SK-N-SH (cell line): ENCODE measurements around the gene CYP4B1. TPM values are rescaled to one million over a fixed set of nuclear protein-coding genes. Genes with fewer than 3 reads are reported as not detected.

Experiments used
- CTCF ChIA-PET: fragments of 300-600, 350-600 bp; formaldehyde crosslinking; extraction: SDS; loops from one replicate; lab custom pipeline; 2021; lab: Yijun Ruan, JAX
- POLR2A ChIA-PET: fragments of 350-600 bp; sonication (Branson Sonifier 250); formaldehyde crosslinking; extraction: SDS; loops from one replicate; lab custom pipeline; 2020; ENCODE audit warnings: antibody characterized with exemption, inconsistent platforms; lab: Yijun Ruan, JAX
- DNase-seq: peaks from one replicate; pipeline ENCODE4 v3.0.0; 2012
- H2AFZ ChIP-seq: fragments of 200-600 bp; sonication (generic); 2 replicates; pipeline ENCODE4 v1.8.1; 2016; ENCODE audit warnings: antibody characterized with exemption, mild to moderate bottlenecking, low read depth
- H3F3A ChIP-seq: fragments of 200-600 bp; sonication (generic); replicated peaks from 2 replicates; pipeline ENCODE3; 2016; ENCODE audit warnings: antibody characterized with exemption, mild to moderate bottlenecking; ENCODE audit not compliant: insufficient read depth
- H3K27ac ChIP-seq, 2 experiments: fragments of 200-500 bp in 1 of 2; fragments of 200-600 bp in 1 of 2; sonication (Bioruptor generic) in 1 of 2; sonication (generic), shearing (Covaris generic) in 1 of 2; 2 replicates each; pipeline versions ENCODE4 v1.5.1 to v1.6.1; 2014 to 2016; ENCODE audit warnings: low read depth in 2 of 2, inconsistent platforms in 1 of 2, low read length in 1 of 2, mild to moderate bottlenecking in 1 of 2, mixed read lengths in 1 of 2
- H3K27me3 ChIP-seq: fragments of 200-600 bp; sonication (generic), shearing (Covaris generic); 2 replicates; pipeline ENCODE4 v1.6.1; 2016; ENCODE audit warnings: mixed run types; ENCODE audit not compliant: insufficient read depth
- H3K36me3 ChIP-seq, 2 experiments: fragments of 200-500 bp in 1 of 2; fragments of 200-600 bp in 1 of 2; sonication (Bioruptor generic) in 1 of 2; sonication (generic) in 1 of 2; replicated peaks in 1 of 2; 2 replicates each; pipeline versions ENCODE3 to v1.5.1; 2014 to 2016; ENCODE audit warnings: low read length in 1 of 2, mild to moderate bottlenecking in 1 of 2; ENCODE audit not compliant: insufficient read depth in 2 of 2, control insufficient read depth in 1 of 2
- H3K4me1 ChIP-seq, 2 experiments: fragments of 200-500 bp in 1 of 2; fragments of 200-600 bp in 1 of 2; sonication (Bioruptor generic) in 1 of 2; sonication (generic), shearing (Covaris generic) in 1 of 2; 2 replicates each; pipeline versions ENCODE4 v1.5.1 to v1.6.1; 2014 to 2016; ENCODE audit warnings: low read depth in 1 of 2, low read length in 1 of 2, mixed run types in 1 of 2; ENCODE audit not compliant: insufficient read depth in 2 of 2, control insufficient read depth in 1 of 2
- H3K4me2 ChIP-seq: fragments of 200-600 bp; sonication (generic), shearing (Covaris generic); 2 replicates; pipeline ENCODE4 v1.6.1; 2017; ENCODE audit warnings: mixed run types
- H3K4me3 ChIP-seq, 2 experiments: fragments of 200-500 bp in 1 of 2; fragments of 200-600 bp in 1 of 2; sonication (Bioruptor generic) in 1 of 2; sonication (generic), shearing (Covaris generic) in 1 of 2; 2 replicates each; pipeline versions ENCODE4 v1.5.1 to v1.8.1; 2014 to 2016; ENCODE audit warnings: low read depth in 2 of 2, inconsistent platforms in 1 of 2, low read length in 1 of 2, mild to moderate bottlenecking in 1 of 2, mixed read lengths in 1 of 2, moderate library complexity in 1 of 2
- H3K79me2 ChIP-seq: fragments of 200-600 bp; sonication (generic); 2 replicates; pipeline ENCODE4 v1.8.1; 2017; ENCODE audit warnings: mild to moderate bottlenecking; ENCODE audit not compliant: insufficient read depth
- H3K9ac ChIP-seq: fragments of 200-600 bp; sonication (generic); 2 replicates; pipeline ENCODE4 v1.6.1; 2017; ENCODE audit warnings: mixed run types
- H3K9me2 ChIP-seq: fragments of 200-600 bp; sonication (generic); 2 replicates; pipeline ENCODE4 v1.6.1; 2017; ENCODE audit warnings: mixed run types
- H3K9me3 ChIP-seq: fragments of 200-600 bp; sonication (generic); 2 replicates; pipeline ENCODE4 v1.6.1; 2017; ENCODE audit warnings: mixed run types, mild to moderate bottlenecking, moderate library complexity
- H4K20me1 ChIP-seq: fragments of 200-600 bp; sonication (generic); 2 replicates; pipeline ENCODE4 v1.6.1; 2017; ENCODE audit warnings: mild to moderate bottlenecking, mixed run types; ENCODE audit not compliant: insufficient read depth
- EP300 ChIP-seq, 2 experiments: IDR thresholded peaks; 2 replicates each; pipeline versions ENCODE4 v1.4.0 to v1.6.1; 2012; ENCODE audit warnings: borderline replicate concordance in 1 of 2, low read depth in 1 of 2, low read length in 1 of 2
- EZH2phosphoT487 ChIP-seq: fragments of 200-600 bp; sonication (generic); IDR thresholded peaks from 2 replicates; pipeline ENCODE4 v1.6.1; 2017; ENCODE audit warnings: low read depth, mixed run types, mild to moderate bottlenecking, antibody characterized with exemption, moderate library complexity, borderline replicate concordance
- FOSL2 ChIP-seq: IDR thresholded peaks from 2 replicates; pipeline ENCODE4 v1.4.0; 2012; ENCODE audit warnings: low read depth, mild to moderate bottlenecking, moderate library complexity, borderline replicate concordance
- FOXJ3 ChIP-seq: sonication (generic); formaldehyde crosslinking; IDR thresholded peaks from 2 replicates; pipeline ENCODE4 v1.5.1; 2020; ENCODE audit warnings: mild to moderate bottlenecking, missing genetic modification reagents
- FOXM1 ChIP-seq: IDR thresholded peaks from 2 replicates; pipeline ENCODE4 v1.4.0; 2012; ENCODE audit warnings: low read depth, mild to moderate bottlenecking
- JUND ChIP-seq: IDR thresholded peaks from 2 replicates; pipeline ENCODE4 v1.4.0; 2012
- MEF2A ChIP-seq: IDR thresholded peaks from 2 replicates; pipeline ENCODE4 v1.4.0; 2012; ENCODE audit warnings: low read depth, borderline replicate concordance
- POLR2AphosphoS5 ChIP-seq: IDR thresholded peaks from 2 replicates; pipeline ENCODE4 v1.6.1; 2012; ENCODE audit warnings: low read depth, low read length
- RFX5 ChIP-seq: IDR thresholded peaks from 2 replicates; pipeline ENCODE4 v1.6.1; 2012; ENCODE audit warnings: mild to moderate bottlenecking, improper control_type of control experiment, low read length
- RXRA ChIP-seq: IDR thresholded peaks from 2 replicates; pipeline ENCODE4 v1.4.0; 2012; ENCODE audit warnings: low read depth, mild to moderate bottlenecking, borderline replicate concordance
- SMC3 ChIP-seq: IDR thresholded peaks from 2 replicates; pipeline ENCODE4 v1.6.1; 2012; ENCODE audit warnings: low read depth, low read length, improper control_type of control experiment
- TCF12 ChIP-seq: IDR thresholded peaks from 2 replicates; pipeline ENCODE4 v1.4.0; 2012
- YY1 ChIP-seq: IDR thresholded peaks from 2 replicates; pipeline ENCODE4 v1.4.0; 2012; ENCODE audit warnings: low read depth, mild to moderate bottlenecking
- WGBS: methylation state at CpG from one replicate; pipeline ENCODE4 v1.1.6; 2017; ENCODE audit warnings: low lambda C conversion rate; 5-methylcytosine and 5-hydroxymethylcytosine counted together
- polyA plus RNA-seq, 3 experiments: library from polyadenylated mRNA; depleted of rRNA; stranded (reverse); fragments of >200 nt; gene quantifications; 2 replicates each; pipeline ENCODE4 v1.2.3, GENCODE V29; 2012
- TF ChIP-seq, protein P1 (sequence below): fragments of 150-350 bp; IDR thresholded peaks from 2 replicates; pipeline ENCODE4 v1.6.1; 2016; ENCODE audit warnings: mild to moderate bottlenecking, low read depth, low read length
- TF ChIP-seq, protein P2 (sequence below): fragments of 150-350 bp; IDR thresholded peaks from 2 replicates; pipeline ENCODE4 v1.6.1; 2017; ENCODE audit warnings: antibody characterized with exemption, low read length, low read depth, borderline replicate concordance

Gene CYP4B1
- polyA plus RNA-seq, 1 of the 3 experiments (the other 2 are of a cell fraction), result not detected

DNA sequence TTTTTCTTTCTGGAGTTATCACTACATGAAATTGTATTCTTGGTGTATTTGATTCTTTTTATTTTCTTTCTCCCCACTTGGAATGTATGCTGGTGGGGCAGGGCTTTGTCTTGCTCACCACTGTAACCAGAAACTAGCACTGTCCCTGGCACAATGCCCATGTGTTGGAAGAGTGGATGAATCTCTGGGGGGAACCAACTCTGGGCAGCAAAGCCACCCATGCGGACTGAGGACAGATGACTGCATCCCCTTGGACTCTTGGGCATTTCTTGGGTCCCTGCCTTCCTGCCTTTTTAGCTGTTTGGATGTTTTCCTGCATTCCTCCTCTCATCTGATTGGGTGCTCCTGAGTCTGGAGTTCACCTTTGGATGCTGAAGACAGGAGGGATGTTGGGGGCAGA is 6.1 kb downstream of the CYP4B1 start:
- no peaks in the 10 kb centered on the region for H3K9me3 ChIP-seq
- no peak overlapping the region for H3K27ac ChIP-seq
- CTCF ChIA-PET, result no interaction called here
- no peak overlapping the region for H3K4me3 ChIP-seq
- 20% methylated on average over 1 of the region's 1 CpG for WGBS
- H3K79me2 ChIP-seq, result no peaks in the 10 kb centered on the region
- TF ChIP-seq FOSL2 (no peak), FOXM1 (no peak), EZH2phosphoT487 (no peak), SMC3 (no peak)
- TF ChIP-seq, protein P1, sequence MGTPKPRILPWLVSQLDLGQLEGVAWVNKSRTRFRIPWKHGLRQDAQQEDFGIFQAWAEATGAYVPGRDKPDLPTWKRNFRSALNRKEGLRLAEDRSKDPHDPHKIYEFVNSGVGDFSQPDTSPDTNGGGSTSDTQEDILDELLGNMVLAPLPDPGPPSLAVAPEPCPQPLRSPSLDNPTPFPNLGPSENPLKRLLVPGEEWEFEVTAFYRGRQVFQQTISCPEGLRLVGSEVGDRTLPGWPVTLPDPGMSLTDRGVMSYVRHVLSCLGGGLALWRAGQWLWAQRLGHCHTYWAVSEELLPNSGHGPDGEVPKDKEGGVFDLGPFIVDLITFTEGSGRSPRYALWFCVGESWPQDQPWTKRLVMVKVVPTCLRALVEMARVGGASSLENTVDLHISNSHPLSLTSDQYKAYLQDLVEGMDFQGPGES, result no peak
- no peaks in the 10 kb centered on the region for H3K27me3 ChIP-seq
- no peak for DNase-seq
- no peak overlapping the region for H3K4me2 ChIP-seq
- no peaks in the 10 kb centered on the region for H3K4me1 ChIP-seq
- no peak overlapping the region for H3K9ac ChIP-seq
- POLR2A ChIA-PET, result no interaction called here
- no peaks in the 10 kb centered on the region for H4K20me1 ChIP-seq
- H3F3A ChIP-seq, result no peaks in the 10 kb centered on the region
- no peaks in the 10 kb centered on the region for H3K9me2 ChIP-seq
- no peaks in the 10 kb centered on the region for H3K36me3 ChIP-seq
- H2AFZ ChIP-seq, result no peak overlapping the region

DNA sequence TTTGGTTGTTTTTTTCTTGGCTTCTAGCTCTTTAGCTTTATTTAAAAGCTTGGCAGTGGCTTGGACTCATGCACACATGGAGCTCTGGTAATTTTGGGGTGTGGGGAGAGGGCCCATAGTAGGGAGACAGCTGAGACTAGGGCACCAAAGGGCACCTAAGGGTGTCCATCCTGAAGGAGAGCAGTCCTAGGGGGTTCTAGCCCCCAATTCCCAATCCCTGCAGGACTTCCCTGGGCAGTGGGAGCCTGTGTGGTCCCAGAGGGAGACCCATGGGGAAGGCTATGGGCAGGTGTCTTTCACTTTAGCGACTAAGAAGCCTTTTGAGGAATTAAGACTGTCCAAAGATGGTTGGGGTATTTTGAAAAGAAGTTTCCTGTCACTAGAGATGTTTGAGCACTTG is 6.9 kb downstream of the CYP4B1 start:
- H3K4me3 ChIP-seq, result no peak overlapping the region
- no peaks in the 10 kb centered on the region for H3K9me2 ChIP-seq
- no peaks in the 10 kb centered on the region for H3K9me3 ChIP-seq
- H4K20me1 ChIP-seq, result no peaks in the 10 kb centered on the region
- no peaks in the 10 kb centered on the region for H3K27me3 ChIP-seq
- no peak overlapping the region for H3K9ac ChIP-seq
- H3K27ac ChIP-seq, result no peak overlapping the region
- DNase-seq, result no peak
- H2AFZ ChIP-seq, result no peak overlapping the region
- H3K4me2 ChIP-seq, result no peak overlapping the region
- no peaks in the 10 kb centered on the region for H3K79me2 ChIP-seq
- H3F3A ChIP-seq, result no peaks in the 10 kb centered on the region
- 0% methylated on average over 1 of the region's 1 CpG for WGBS
- no peaks in the 10 kb centered on the region for H3K4me1 ChIP-seq
- TF ChIP-seq POLR2AphosphoS5 (no peak), YY1 (no peak), RXRA (no peak), EP300 (IDR thresholded peaks at IDR 0.05; ENCODE audit: borderline replicate concordance in 1 of 2, low read depth in 1 of 2, low read length in 1 of 2) (no peak), RFX5 (no peak), TCF12 (no peak), FOXJ3 (CRISPR knock-in tag) (no peak), JUND (no peak), MEF2A (no peak)
- TF ChIP-seq, protein P2, sequence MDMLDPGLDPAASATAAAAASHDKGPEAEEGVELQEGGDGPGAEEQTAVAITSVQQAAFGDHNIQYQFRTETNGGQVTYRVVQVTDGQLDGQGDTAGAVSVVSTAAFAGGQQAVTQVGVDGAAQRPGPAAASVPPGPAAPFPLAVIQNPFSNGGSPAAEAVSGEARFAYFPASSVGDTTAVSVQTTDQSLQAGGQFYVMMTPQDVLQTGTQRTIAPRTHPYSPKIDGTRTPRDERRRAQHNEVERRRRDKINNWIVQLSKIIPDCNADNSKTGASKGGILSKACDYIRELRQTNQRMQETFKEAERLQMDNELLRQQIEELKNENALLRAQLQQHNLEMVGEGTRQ, result no peak
- TF ChIP-seq, all 33 proteins: peak for 0
- ChIA-PET CTCF (no interaction called here), POLR2A (no interaction called here)
- no peaks in the 10 kb centered on the region for H3K36me3 ChIP-seq
